Measurements from ENCODE around the gene MEGF9. TPM values are rescaled to one million over a fixed set of nuclear protein-coding genes. Genes with fewer than 3 reads are reported as not detected.

The MEGF9 gene
- total and polyA plus RNA-seq, 7 donors, result 2.0 to 12.7 (median 7.2) TPM

DNA sequence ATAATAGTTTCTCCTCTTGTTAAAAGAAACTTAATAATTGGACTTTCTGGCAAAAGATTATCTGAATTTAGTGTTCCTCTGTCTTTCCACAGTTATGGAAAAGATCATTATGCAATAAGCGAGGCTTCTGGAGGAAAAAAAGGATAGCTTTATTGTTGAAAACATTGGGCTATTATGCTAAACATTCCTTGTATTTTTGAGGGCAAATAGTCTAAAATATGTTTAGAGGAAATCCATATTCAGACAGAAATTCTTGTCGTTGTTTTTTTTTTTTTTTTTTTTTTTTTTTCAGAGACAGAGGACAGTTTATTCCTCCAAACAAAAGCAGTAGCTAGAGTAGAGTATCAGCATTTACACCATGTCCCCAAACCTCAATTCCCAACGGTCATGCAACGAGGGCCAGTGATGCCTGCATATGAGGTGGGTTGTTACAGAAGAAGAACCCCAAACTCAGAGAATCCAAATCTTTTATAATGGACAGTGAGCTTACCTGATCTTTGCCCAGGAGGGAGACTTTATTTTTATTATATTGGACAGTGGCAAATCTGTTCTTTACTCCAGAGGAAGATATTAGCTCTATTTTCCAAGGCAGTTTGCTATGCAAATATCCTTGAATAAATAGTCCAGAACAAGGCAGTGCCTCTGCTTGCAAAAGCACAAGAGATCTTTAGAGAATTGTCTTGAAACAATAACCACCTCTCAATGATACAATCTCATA is 85.9 kb downstream of the MEGF9 start:
- no peaks in the 10 kb centered on the region for H3K9me3 ChIP-seq
- WGBS, 3 donors, result 55 to 57% (median 56%) methylated on average over 4 of the region's 4 CpGs

DNA sequence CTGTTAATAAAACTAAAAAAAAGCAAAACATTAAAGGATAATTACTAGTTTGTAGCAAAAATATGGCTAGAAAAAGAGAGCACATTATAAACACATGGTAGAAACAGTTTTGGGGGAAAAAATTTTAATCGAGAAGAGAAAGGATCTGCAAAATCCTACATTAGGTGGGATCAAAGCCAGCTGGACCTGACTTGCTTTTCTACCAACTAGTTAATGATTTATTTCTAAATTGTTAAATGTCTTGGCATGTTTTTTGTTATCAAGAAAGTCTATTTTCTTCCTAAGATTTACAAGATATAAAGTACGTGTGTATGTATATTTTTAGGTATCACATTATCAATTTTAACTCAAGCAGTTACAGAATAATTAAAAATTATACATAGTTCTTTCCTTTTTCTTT is 87.2 kb downstream of the MEGF9 start:
- Histone ChIP-seq H3K27me3 (ENCODE audit: insufficient read depth in 3 of 3, low read length in 2 of 3) (no peaks in the 10 kb centered on the region), H3K27ac (no peak overlapping the region), H3K4me1 (peaks cover 3% of the 10 kb centered on the region), H3K4me3 (no peak overlapping the region), H3K36me3 (ENCODE audit: insufficient read depth in 1 of 2, low read depth in 1 of 2) (no peaks in the 10 kb centered on the region), H3K9me3 (no peaks in the 10 kb centered on the region)
- TF ChIP-seq, protein P1, sequence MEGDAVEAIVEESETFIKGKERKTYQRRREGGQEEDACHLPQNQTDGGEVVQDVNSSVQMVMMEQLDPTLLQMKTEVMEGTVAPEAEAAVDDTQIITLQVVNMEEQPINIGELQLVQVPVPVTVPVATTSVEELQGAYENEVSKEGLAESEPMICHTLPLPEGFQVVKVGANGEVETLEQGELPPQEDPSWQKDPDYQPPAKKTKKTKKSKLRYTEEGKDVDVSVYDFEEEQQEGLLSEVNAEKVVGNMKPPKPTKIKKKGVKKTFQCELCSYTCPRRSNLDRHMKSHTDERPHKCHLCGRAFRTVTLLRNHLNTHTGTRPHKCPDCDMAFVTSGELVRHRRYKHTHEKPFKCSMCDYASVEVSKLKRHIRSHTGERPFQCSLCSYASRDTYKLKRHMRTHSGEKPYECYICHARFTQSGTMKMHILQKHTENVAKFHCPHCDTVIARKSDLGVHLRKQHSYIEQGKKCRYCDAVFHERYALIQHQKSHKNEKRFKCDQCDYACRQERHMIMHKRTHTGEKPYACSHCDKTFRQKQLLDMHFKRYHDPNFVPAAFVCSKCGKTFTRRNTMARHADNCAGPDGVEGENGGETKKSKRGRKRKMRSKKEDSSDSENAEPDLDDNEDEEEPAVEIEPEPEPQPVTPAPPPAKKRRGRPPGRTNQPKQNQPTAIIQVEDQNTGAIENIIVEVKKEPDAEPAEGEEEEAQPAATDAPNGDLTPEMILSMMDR (IDR thresholded peaks at IDR 0.05), result no peak
- 56 to 81% (median 59%) methylated on average over 2 of the region's 2 CpGs for WGBS, 3 donors
- ATAC-seq (no peak), DNase-seq (no peak)
- intact Hi-C loops (cut with DNase I), result loop anchor here (10.0 kb wide), 3 partner anchors 58 to 88 kb away; partner anchors contain the start of gene MEGF9 (in 1 of the 2)

More for the DNA sequence above, 85.9 kb downstream of the MEGF9 start:
- Histone ChIP-seq H3K4me1 (no peaks in the 10 kb centered on the region), H3K36me3 (ENCODE audit: insufficient read depth in 1 of 2, low read depth in 1 of 2) (no peaks in the 10 kb centered on the region), H3K27me3 (ENCODE audit: insufficient read depth in 3 of 3, low read length in 2 of 3) (no peaks in the 10 kb centered on the region), H3K4me3 (no peak overlapping the region), H3K27ac (no peak overlapping the region)
- ATAC-seq (no peak), DNase-seq (no peak)
- intact Hi-C loops (cut with DNase I), result loop anchor here (10.0 kb wide), 3 partner anchors 56 to 86 kb away; partner anchors contain the start of gene MEGF9 (in 1 of the 2)
- TF ChIP-seq, protein P1 (IDR thresholded peaks at IDR 0.05), result no peak

DNA sequence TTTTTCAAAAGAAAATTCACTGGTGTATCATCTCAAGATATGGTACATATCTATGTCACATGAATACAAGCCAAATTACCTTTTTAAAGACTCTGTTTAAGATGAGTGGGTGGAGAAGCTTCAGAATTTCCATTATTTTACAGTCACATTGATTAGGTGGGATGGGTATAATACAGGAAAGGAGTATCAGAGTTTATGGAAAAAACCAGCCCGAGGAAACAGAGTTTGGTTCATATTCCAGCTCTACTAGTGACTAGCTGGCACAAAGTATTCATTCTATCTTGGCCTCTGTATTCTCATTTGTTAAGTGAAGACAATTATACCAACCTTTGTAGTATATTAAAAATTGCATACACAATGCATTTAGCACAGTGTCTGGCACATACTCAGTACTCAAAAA is 87.8 kb downstream of the MEGF9 start:
- no peaks in the 10 kb centered on the region for H3K9me3 ChIP-seq
- DNase-seq (no peak), ATAC-seq (no peak)
- H3K27ac ChIP-seq, result no peak overlapping the region
- H3K4me3 ChIP-seq, result no peak overlapping the region
- no peaks in the 10 kb centered on the region for H3K36me3 ChIP-seq (ENCODE audit: insufficient read depth in 1 of 2, low read depth in 1 of 2)
- H3K27me3 ChIP-seq (ENCODE audit: insufficient read depth in 3 of 3, low read length in 2 of 3), result no peaks in the 10 kb centered on the region
- 35 to 63% (median 53%) methylated on average over 1 of the region's 1 CpG for WGBS, 3 donors
- intact Hi-C loops (cut with DNase I), result loop anchor here (10.0 kb wide), 3 partner anchors 58 to 88 kb away; partner anchors contain the start of gene MEGF9 (in 1 of the 2)
- TF ChIP-seq, protein P1 (IDR thresholded peaks at IDR 0.05), result no peak
- H3K4me1 ChIP-seq, result peaks cover 3% of the 10 kb centered on the region

DNA sequence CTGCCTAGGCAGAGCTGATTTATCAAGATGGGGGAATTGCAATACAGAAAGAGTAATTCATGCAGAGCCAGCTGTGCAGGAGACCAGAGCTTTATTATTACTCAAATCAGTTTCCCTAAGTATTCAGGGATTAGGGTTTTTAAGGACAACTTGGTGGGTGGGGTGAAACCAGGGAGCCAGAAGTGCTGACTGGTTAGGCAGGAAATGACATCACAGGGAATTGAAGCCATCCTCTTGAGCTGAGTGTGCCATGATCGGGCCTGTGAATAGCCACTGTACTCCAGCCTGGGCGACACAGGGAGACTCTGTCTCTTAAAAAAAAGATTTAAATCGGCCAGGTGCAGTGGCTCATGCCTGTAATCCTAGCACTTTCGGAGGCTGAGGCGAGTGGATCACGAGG is 89.0 kb downstream of the MEGF9 start:
- no peak for DNase-seq
- H3K4me3 ChIP-seq, result no peak overlapping the region
- no peaks in the 10 kb centered on the region for H3K36me3 ChIP-seq (ENCODE audit: insufficient read depth in 1 of 2, low read depth in 1 of 2)
- no peak overlapping the region for H3K27ac ChIP-seq
- intact Hi-C loops (cut with DNase I), result loop anchor here (10.0 kb wide), 3 partner anchors 60 to 90 kb away; partner anchors contain the start of gene MEGF9 (in 1 of the 2)
- 83 to 90% (median 88%) methylated on average over 6 of the region's 6 CpGs for WGBS, 3 donors
- no peaks in the 10 kb centered on the region for H3K27me3 ChIP-seq (ENCODE audit: insufficient read depth in 3 of 3, low read length in 2 of 3)
- no peaks in the 10 kb centered on the region for H3K9me3 ChIP-seq
- peaks cover 3% of the 10 kb centered on the region for H3K4me1 ChIP-seq
- TF ChIP-seq, protein P1 (IDR thresholded peaks at IDR 0.05), result no peak
- ATAC-seq, result no peak

All from psoas muscle (tissue), 8 donors.